Activated CD8-positive, alpha-beta memory T cell treated with anti-CD3 and anti-CD28 coated beads, Interleukin-2, amount 50 U/mL, for 48 hours (primary cell): ENCODE results near the gene SDF4.

Source experiments
- DNase-seq: peaks from one replicate; pipeline ENCODE4 v3.0.0-alpha.2; 2020

SDF4 gene

GRCh38 chr1:1210726-1211540 is 20.9 kb downstream of the SDF4 start:
- peak; percentile 51 for DNase-seq

- DNase-seq: peak; percentile 73
These were observed 22.9 kb downstream of the SDF4 start for GRCh38 chr1:1208713-1209433.

- DNase-seq: no peak
These were observed 24.3 kb downstream of the SDF4 start for GRCh38 chr1:1207571-1207892.

GRCh38 chr1:1206966-1207531 is 24.8 kb downstream of the SDF4 start:
- peak; percentile 65 for DNase-seq

- peak; percentile 78 for DNase-seq
These were observed 25.3 kb downstream of the SDF4 start, which contains the start of gene TNFRSF18 for GRCh38 chr1:1206376-1206965. TSS of gene TNFRSF18 (minus strand) at chr1:1206592. CDS start at chr1:1206571, 21 bp downstream.

- no peak for DNase-seq
These were observed 25.9 kb downstream of the SDF4 start for GRCh38 chr1:1205769-1206375.

GRCh38 chr1:1204998-1205768 is 26.6 kb downstream of the SDF4 start:
- DNase-seq: peak; percentile 60

GRCh38 chr1:1204425-1204920 is 27.3 kb downstream of the SDF4 start:
- no peak for DNase-seq

- no peak for DNase-seq
These were observed 28.0 kb downstream of the SDF4 start for GRCh38 chr1:1203561-1204424.

GRCh38 chr1:1202831-1203560 is 28.8 kb downstream of the SDF4 start:
- DNase-seq: no peak

GRCh38 chr1:1200876-1201810 is 30.7 kb downstream of the SDF4 start:
- peak; percentile 94 for DNase-seq

GRCh38 chr1:1199961-1200875 is 31.6 kb downstream of the SDF4 start:
- DNase-seq: no peak

- peak; percentile 55 for DNase-seq
These were observed 32.5 kb downstream of the SDF4 start for GRCh38 chr1:1199141-1199960.

- peak; percentile 55 for DNase-seq
These were observed 33.2 kb downstream of the SDF4 start for GRCh38 chr1:1198423-1199140.

- DNase-seq: peak; percentile 48
These were observed 34.0 kb downstream of the SDF4 start for GRCh38 chr1:1197551-1198422.

- no peak for DNase-seq
These were observed 34.7 kb downstream of the SDF4 start for GRCh38 chr1:1197188-1197500.
